ENCODE measurements around the gene HORMAD2.

The HORMAD2 gene

DNA sequence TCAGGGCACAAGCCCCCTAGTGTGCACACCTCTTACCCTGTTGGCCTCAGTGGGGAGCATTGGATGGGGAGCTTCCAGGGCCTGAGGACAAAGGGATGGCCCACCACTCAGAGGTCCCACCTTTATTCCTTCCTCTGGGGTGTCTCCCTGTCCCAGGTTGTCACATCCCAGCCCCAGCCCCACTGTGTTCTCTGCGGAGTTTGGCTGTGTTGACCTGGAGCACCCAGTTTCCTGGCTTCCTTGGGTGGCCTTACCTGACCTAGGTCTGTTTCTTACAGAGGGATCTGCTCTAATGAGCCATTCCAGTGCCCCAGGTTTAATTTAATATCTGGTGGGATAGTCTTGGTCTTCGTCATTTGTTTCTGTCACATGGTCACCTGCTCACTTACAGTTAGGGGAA is 38.8 kb upstream of the HORMAD2 start:
- no peaks in the 10 kb centered on the region for H3K9me3 ChIP-seq (ENCODE audit: insufficient read depth, low read depth, low read length)
- no peaks in the 10 kb centered on the region for H3K36me3 ChIP-seq (ENCODE audit: control insufficient read depth in 1 of 2, insufficient read depth in 2 of 2, low read length in 2 of 2)
- H3K4ac ChIP-seq (ENCODE audit: low read depth, low read length), result no peak overlapping the region
- no peak overlapping the region for H2AK5ac ChIP-seq (ENCODE audit: low read length)
- H4K91ac ChIP-seq (ENCODE audit: low read depth, low read length), result no peak overlapping the region
- H3K4me1 ChIP-seq (ENCODE audit: control insufficient read depth in 1 of 2, insufficient read depth in 2 of 2, low read length in 2 of 2), result peaks cover 14 to 15% of the 10 kb centered on the region in 2 experiments
- no peak overlapping the region for H2AFZ ChIP-seq (ENCODE audit: insufficient read depth, low read length, poor library complexity)
- H3K9ac ChIP-seq (ENCODE audit: low read length), result no peak overlapping the region
- H4K8ac ChIP-seq (ENCODE audit: low read depth, low read length), result no peak overlapping the region
- H3K14ac ChIP-seq (ENCODE audit: low read length), result no peak overlapping the region
- no peak overlapping the region for H3K18ac ChIP-seq (ENCODE audit: low read length)
- no peak overlapping the region for H3K4me3 ChIP-seq (ENCODE audit: low read depth, low read length)
- H3K27ac ChIP-seq (ENCODE audit: low read depth, low read length), result no peak overlapping the region
- no peak overlapping the region for H2BK5ac ChIP-seq (ENCODE audit: low read depth, low read length, poor library complexity)
- H2BK120ac ChIP-seq (ENCODE audit: insufficient read depth, low read length, poor library complexity), result no peak overlapping the region
- no peaks in the 10 kb centered on the region for H3K27me3 ChIP-seq (ENCODE audit: insufficient read depth, low read length)
- no peak overlapping the region for H2BK12ac ChIP-seq (ENCODE audit: low read length)
- H3K23ac ChIP-seq (ENCODE audit: low read length), result no peak overlapping the region
- WGBS (ENCODE audit: extremely low coverage, insufficient coverage, insufficient read length), result no CpG with 5 or more reads among the region's 2 CpGs
- H3K79me2 ChIP-seq (ENCODE audit: control insufficient read depth, insufficient read depth, low read length, poor library complexity), result peaks cover 2% of the 10 kb centered on the region
- no peak overlapping the region for H3K4me2 ChIP-seq (ENCODE audit: low read length)
- H4K12ac ChIP-seq (ENCODE audit: low read depth, low read length), result no peak overlapping the region
- peaks cover 5% of the 10 kb centered on the region for H3K79me1 ChIP-seq (ENCODE audit: low read length)
- no peak for DNase-seq

DNA sequence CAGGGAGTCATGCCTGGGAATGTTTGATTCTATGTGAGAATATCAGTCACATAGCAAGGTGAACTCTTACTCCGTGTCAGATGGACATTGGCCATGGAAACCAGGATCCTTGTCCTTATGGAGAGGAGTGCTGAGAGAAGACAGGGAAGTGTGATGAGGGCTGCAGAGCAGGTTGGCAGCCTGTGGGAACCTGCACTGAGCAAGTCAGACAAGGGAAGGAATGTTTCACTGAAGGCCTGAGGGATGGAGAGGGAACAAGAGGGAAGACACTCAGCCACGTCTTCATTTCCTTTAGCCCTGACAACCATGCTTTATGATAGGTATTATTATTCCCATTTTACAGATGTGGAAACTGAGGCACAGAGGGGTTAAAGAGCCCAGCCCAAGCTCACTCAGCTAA is 38.4 kb upstream of the HORMAD2 start:
- no peak overlapping the region for H3K23ac ChIP-seq (ENCODE audit: low read length)
- H3K4me1 ChIP-seq (ENCODE audit: control insufficient read depth in 1 of 2, insufficient read depth in 2 of 2, low read length in 2 of 2), result peaks cover 11 to 12% of the 10 kb centered on the region in 2 experiments
- no peak for DNase-seq
- H3K27me3 ChIP-seq (ENCODE audit: insufficient read depth, low read length), result no peaks in the 10 kb centered on the region
- H3K18ac ChIP-seq (ENCODE audit: low read length), result no peak overlapping the region
- H4K8ac ChIP-seq (ENCODE audit: low read depth, low read length), result no peak overlapping the region
- no peak overlapping the region for H2BK120ac ChIP-seq (ENCODE audit: insufficient read depth, low read length, poor library complexity)
- no CpG with 5 or more reads among the region's 2 CpGs for WGBS (ENCODE audit: extremely low coverage, insufficient coverage, insufficient read length)
- no peak overlapping the region for H2AK5ac ChIP-seq (ENCODE audit: low read length)
- no peak overlapping the region for H2BK5ac ChIP-seq (ENCODE audit: low read depth, low read length, poor library complexity)
- no peak overlapping the region for H3K4me3 ChIP-seq (ENCODE audit: low read depth, low read length)
- no peaks in the 10 kb centered on the region for H3K36me3 ChIP-seq (ENCODE audit: control insufficient read depth in 1 of 2, insufficient read depth in 2 of 2, low read length in 2 of 2)
- H2BK12ac ChIP-seq (ENCODE audit: low read length), result no peak overlapping the region
- no peak overlapping the region for H3K27ac ChIP-seq (ENCODE audit: low read depth, low read length)
- H3K4me2 ChIP-seq (ENCODE audit: low read length), result no peak overlapping the region
- H4K91ac ChIP-seq (ENCODE audit: low read depth, low read length), result no peak overlapping the region
- H3K4ac ChIP-seq (ENCODE audit: low read depth, low read length), result no peak overlapping the region
- no peak overlapping the region for H3K14ac ChIP-seq (ENCODE audit: low read length)
- H3K79me1 ChIP-seq (ENCODE audit: low read length), result peaks cover 5% of the 10 kb centered on the region
- H3K79me2 ChIP-seq (ENCODE audit: control insufficient read depth, insufficient read depth, low read length, poor library complexity), result peaks cover 2% of the 10 kb centered on the region
- H2AFZ ChIP-seq (ENCODE audit: insufficient read depth, low read length, poor library complexity), result no peak overlapping the region
- H3K9ac ChIP-seq (ENCODE audit: low read length), result no peak overlapping the region
- H4K12ac ChIP-seq (ENCODE audit: low read depth, low read length), result no peak overlapping the region
- no peaks in the 10 kb centered on the region for H3K9me3 ChIP-seq (ENCODE audit: insufficient read depth, low read depth, low read length)

DNA sequence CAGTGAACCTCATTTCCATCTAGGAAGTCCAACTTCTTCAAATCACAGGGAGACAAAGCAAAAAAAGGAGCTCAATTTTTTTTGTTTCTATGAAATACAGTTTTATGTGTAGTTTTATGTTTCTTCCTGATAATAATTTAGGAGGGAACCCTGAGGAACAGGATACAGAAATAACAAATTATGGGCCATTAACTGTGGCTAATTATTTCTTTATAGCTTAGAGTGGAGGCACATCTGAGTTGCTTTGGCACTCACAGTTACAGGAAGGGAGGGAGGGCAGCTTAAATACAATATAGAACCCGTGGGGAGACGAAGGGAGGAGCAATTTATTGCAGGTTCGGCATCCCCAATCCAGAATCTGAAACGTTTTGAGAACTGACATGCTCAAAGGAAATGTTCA is 37.1 kb upstream of the HORMAD2 start:
- Histone ChIP-seq H2BK12ac (ENCODE audit: low read length) (no peak overlapping the region), H3K27me3 (ENCODE audit: insufficient read depth, low read length) (no peaks in the 10 kb centered on the region), H3K9ac (ENCODE audit: low read length) (no peak overlapping the region), H2BK5ac (ENCODE audit: low read depth, low read length, poor library complexity) (no peak overlapping the region), H3K4me2 (ENCODE audit: low read length) (no peak overlapping the region), H3K14ac (ENCODE audit: low read length) (no peak overlapping the region), H4K8ac (ENCODE audit: low read depth, low read length) (no peak overlapping the region), H2AK5ac (ENCODE audit: low read length) (no peak overlapping the region), H3K4me3 (ENCODE audit: low read depth, low read length) (no peak overlapping the region), H3K4ac (ENCODE audit: low read depth, low read length) (no peak overlapping the region), H3K23ac (ENCODE audit: low read length) (no peak overlapping the region), H2BK120ac (ENCODE audit: insufficient read depth, low read length, poor library complexity) (no peak overlapping the region), H3K9me3 (ENCODE audit: insufficient read depth, low read depth, low read length) (no peaks in the 10 kb centered on the region), H4K12ac (ENCODE audit: low read depth, low read length) (no peak overlapping the region), H3K27ac (ENCODE audit: low read depth, low read length) (no peak overlapping the region), H3K4me1 (ENCODE audit: control insufficient read depth in 1 of 2, insufficient read depth in 2 of 2, low read length in 2 of 2) (peaks cover 10% of the 10 kb centered on the region in 2 experiments), H3K18ac (ENCODE audit: low read length) (no peak overlapping the region), H3K79me2 (ENCODE audit: control insufficient read depth, insufficient read depth, low read length, poor library complexity) (peaks cover 2% of the 10 kb centered on the region), H3K79me1 (ENCODE audit: low read length) (peaks cover 5% of the 10 kb centered on the region), H4K91ac (ENCODE audit: low read depth, low read length) (no peak overlapping the region), H2AFZ (ENCODE audit: insufficient read depth, low read length, poor library complexity) (no peak overlapping the region), H3K36me3 (ENCODE audit: control insufficient read depth in 1 of 2, insufficient read depth in 2 of 2, low read length in 2 of 2) (no peaks in the 10 kb centered on the region)
- no CpG with 5 or more reads among the region's 4 CpGs for WGBS (ENCODE audit: extremely low coverage, insufficient coverage, insufficient read length)
- no peak for DNase-seq

DNA sequence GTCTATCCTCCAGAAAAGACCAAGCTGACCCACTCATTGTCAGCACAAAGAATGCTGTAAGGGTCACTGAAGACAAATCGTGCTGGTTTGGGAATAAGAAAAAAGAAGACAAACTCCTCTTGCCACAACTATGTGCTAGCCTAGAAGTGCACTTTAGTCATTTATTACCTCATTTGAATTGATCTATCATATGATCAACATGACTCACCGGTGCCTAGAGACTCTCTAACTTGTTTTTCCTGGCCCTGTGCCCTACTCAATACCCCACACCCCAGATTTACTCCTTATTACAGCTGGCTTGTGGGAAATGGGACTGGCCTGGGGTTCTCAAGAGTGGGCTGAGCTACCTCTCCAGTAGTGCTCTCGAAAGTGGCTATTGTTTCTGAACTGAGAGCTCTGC is 35.9 kb upstream of the HORMAD2 start:
- Histone ChIP-seq H4K91ac (ENCODE audit: low read depth, low read length) (no peak overlapping the region), H4K12ac (ENCODE audit: low read depth, low read length) (no peak overlapping the region), H3K27me3 (ENCODE audit: insufficient read depth, low read length) (no peaks in the 10 kb centered on the region), H4K8ac (ENCODE audit: low read depth, low read length) (no peak overlapping the region), H3K36me3 (ENCODE audit: control insufficient read depth in 1 of 2, insufficient read depth in 2 of 2, low read length in 2 of 2) (no peaks in the 10 kb centered on the region), H2BK12ac (ENCODE audit: low read length) (no peak overlapping the region), H3K9ac (ENCODE audit: low read length) (no peak overlapping the region), H3K23ac (ENCODE audit: low read length) (no peak overlapping the region), H3K14ac (ENCODE audit: low read length) (no peak overlapping the region), H2AFZ (ENCODE audit: insufficient read depth, low read length, poor library complexity) (no peak overlapping the region), H3K4me1 (ENCODE audit: control insufficient read depth in 1 of 2, insufficient read depth in 2 of 2, low read length in 2 of 2) (peaks cover 4% of the 10 kb centered on the region in 2 experiments), H2AK5ac (ENCODE audit: low read length) (no peak overlapping the region), H3K27ac (ENCODE audit: low read depth, low read length) (no peak overlapping the region), H3K79me2 (ENCODE audit: control insufficient read depth, insufficient read depth, low read length, poor library complexity) (no peaks in the 10 kb centered on the region), H3K9me3 (ENCODE audit: insufficient read depth, low read depth, low read length) (peaks cover 1% of the 10 kb centered on the region), H3K4me2 (ENCODE audit: low read length) (no peak overlapping the region), H3K4ac (ENCODE audit: low read depth, low read length) (no peak overlapping the region), H3K4me3 (ENCODE audit: low read depth, low read length) (no peak overlapping the region), H3K18ac (ENCODE audit: low read length) (no peak overlapping the region), H2BK5ac (ENCODE audit: low read depth, low read length, poor library complexity) (no peak overlapping the region), H2BK120ac (ENCODE audit: insufficient read depth, low read length, poor library complexity) (no peak overlapping the region), H3K79me1 (ENCODE audit: low read length) (no peaks in the 10 kb centered on the region)
- peak in 1 of 2 donors; percentile 45 for DNase-seq
- no CpG with 5 or more reads among the region's 3 CpGs for WGBS (ENCODE audit: extremely low coverage, insufficient coverage, insufficient read length)

Measured in trophoblast cell (in vitro differentiated cells and primary cell).